ENCODE results near the gene ENPP4.
"Not testable (repeated sequence)": the region's sequence is repeated elsewhere in the genome, so short reads cannot be mapped to it uniquely, and the experiment has no call there.

ENPP4 gene

GRCh38 chr6:46129629-46130511 is at the start of gene ENPP4:
ENPP4 (plus strand) TSS chr6:46129989; CDS start chr6:46139584, 9,595 bp downstream.
- peak; percentile 95 for DNase-seq

GRCh38 chr6:46080111-46080510 is 49.7 kb upstream of the ENPP4 start:
- DNase-seq, result no peak

GRCh38 chr6:46085688-46086087 is 44.1 kb upstream of the ENPP4 start:
- DNase-seq, result not testable (repeated sequence)

- DNase-seq, result peak; percentile 60
These were observed 39.4 kb upstream of the ENPP4 start for GRCh38 chr6:46090115-46091079.

GRCh38 chr6:46091080-46091478 is 38.7 kb upstream of the ENPP4 start:
- DNase-seq, result no peak

- DNase-seq, result no peak
These were observed 34.5 kb upstream of the ENPP4 start for GRCh38 chr6:46095251-46095650.

GRCh38 chr6:46097366-46097765 is 32.4 kb upstream of the ENPP4 start:
- no peak for DNase-seq

GRCh38 chr6:46098678-46099077 is 31.1 kb upstream of the ENPP4 start:
- no peak for DNase-seq

- no peak for DNase-seq
These were observed 29.8 kb upstream of the ENPP4 start for GRCh38 chr6:46099952-46100351.

GRCh38 chr6:46102123-46102522 is 27.7 kb upstream of the ENPP4 start:
- no peak for DNase-seq

GRCh38 chr6:46103441-46104115 is 26.2 kb upstream of the ENPP4 start:
- no peak for DNase-seq

- no peak for DNase-seq
These were observed 25.6 kb upstream of the ENPP4 start for GRCh38 chr6:46104209-46104608.

- no peak for DNase-seq
These were observed 24.2 kb upstream of the ENPP4 start for GRCh38 chr6:46105568-46105967.

- DNase-seq, result no peak
These were observed 16.4 kb upstream of the ENPP4 start for GRCh38 chr6:46113370-46113769.

GRCh38 chr6:46115634-46116033 is 14.2 kb upstream of the ENPP4 start:
- no peak for DNase-seq

- no peak for DNase-seq
These were observed 13.5 kb upstream of the ENPP4 start for GRCh38 chr6:46116289-46116688.

- DNase-seq, result no peak
These were observed 11.6 kb upstream of the ENPP4 start for GRCh38 chr6:46118157-46118556.

GRCh38 chr6:46118836-46119235 is 11.0 kb upstream of the ENPP4 start:
- no peak for DNase-seq

- DNase-seq, result not testable (repeated sequence)
These were observed 10.1 kb upstream of the ENPP4 start for GRCh38 chr6:46119679-46120078.

- no peak for DNase-seq
These were observed 1.3 kb upstream of the ENPP4 start for GRCh38 chr6:46128476-46128875.

- no peak for DNase-seq
These were observed 529 bp upstream of the ENPP4 start for GRCh38 chr6:46129291-46129628.

GRCh38 chr6:46130666-46131065 is 877 bp downstream of the ENPP4 start:
- DNase-seq, result no peak

- not testable (repeated sequence) for DNase-seq
These were observed 1.5 kb downstream of the ENPP4 start for GRCh38 chr6:46131291-46131690.

All from activated CD4-positive, alpha-beta T cell treated with anti-CD3 and anti-CD28 coated beads, Interleukin-2, amount 50 U/mL, for 16 hours (primary cell).